Islet precursor cell (in vitro differentiated cells): ENCODE data around the gene KIF5C.

Experiments
- DNase-seq: peaks from one replicate; pipeline ENCODE4 v3.0.0-alpha.2; 2018

KIF5C gene

GRCh38 chr2:148888003-148888501 is 13.0 kb downstream of the KIF5C start:
- DNase-seq: no peak

GRCh38 chr2:148888986-148889385 is 14.0 kb downstream of the KIF5C start:
- DNase-seq: no peak

- no peak for DNase-seq
These were observed 18.9 kb downstream of the KIF5C start for GRCh38 chr2:148893906-148894305.

- no peak for DNase-seq
These were observed 21.1 kb downstream of the KIF5C start for GRCh38 chr2:148896136-148896535.

- DNase-seq: no peak
These were observed 24.8 kb downstream of the KIF5C start for GRCh38 chr2:148899638-148900318.

GRCh38 chr2:148900350-148900837 is 25.4 kb downstream of the KIF5C start:
- DNase-seq: no peak

- no peak for DNase-seq
These were observed 26.1 kb downstream of the KIF5C start for GRCh38 chr2:148901142-148901541.

GRCh38 chr2:148902798-148903197 is 27.8 kb downstream of the KIF5C start:
- DNase-seq: no peak

GRCh38 chr2:148903294-148903693 is 28.3 kb downstream of the KIF5C start:
- DNase-seq: no peak

GRCh38 chr2:148903979-148904378 is 29.0 kb downstream of the KIF5C start:
- DNase-seq: no peak

- no peak for DNase-seq
These were observed 31.1 kb downstream of the KIF5C start for GRCh38 chr2:148906124-148906523.

GRCh38 chr2:148907085-148907785 is 32.2 kb downstream of the KIF5C start:
- DNase-seq: no peak

- DNase-seq: no peak
These were observed 34.1 kb downstream of the KIF5C start for GRCh38 chr2:148909114-148909513.

GRCh38 chr2:148913061-148913460 is 38.0 kb downstream of the KIF5C start:
- DNase-seq: no peak

GRCh38 chr2:148913492-148913891 is 38.5 kb downstream of the KIF5C start:
- no peak for DNase-seq

GRCh38 chr2:148914463-148914862 is 39.4 kb downstream of the KIF5C start:
- no peak for DNase-seq

- no peak for DNase-seq
These were observed 42.4 kb downstream of the KIF5C start for GRCh38 chr2:148917431-148917830.

- DNase-seq: no peak
These were observed 43.5 kb downstream of the KIF5C start for GRCh38 chr2:148918554-148918953.

- no peak for DNase-seq
These were observed 45.5 kb downstream of the KIF5C start for GRCh38 chr2:148920559-148920958.

- DNase-seq: no peak
These were observed 47.0 kb downstream of the KIF5C start for GRCh38 chr2:148922062-148922461.

GRCh38 chr2:148922776-148923475 is 47.9 kb downstream of the KIF5C start:
- DNase-seq: no peak

GRCh38 chr2:148924514-148925178 is 49.6 kb downstream of the KIF5C start:
- DNase-seq: no peak
